Skeletal muscle tissue (tissue), 4 donors: ENCODE results near the gene RPH3AL. TPM values are rescaled to one million over a fixed set of nuclear protein-coding genes. Genes with fewer than 3 reads are reported as not detected.

Experiments
- H3K27ac ChIP-seq: one replicate; pipeline ENCODE4 v1.7.0; 2013; ENCODE audit warnings: mild to moderate bottlenecking, low read depth, low read length, inconsistent platforms
- H3K27me3 ChIP-seq, 3 donors: one replicate each; pipeline ENCODE4 v1.7.0; 2013; ENCODE audit warnings: low read length in 3 of 3; ENCODE audit not compliant: control insufficient read depth in 3 of 3, insufficient read depth in 3 of 3
- H3K36me3 ChIP-seq, 3 donors: one replicate each; pipeline ENCODE4 v1.7.0; 2013; ENCODE audit warnings: low read length in 3 of 3; ENCODE audit not compliant: control insufficient read depth in 3 of 3, insufficient read depth in 3 of 3
- H3K4me1 ChIP-seq, 3 donors: one replicate each; pipeline ENCODE4 v1.7.0; 2013; ENCODE audit warnings: low read length in 3 of 3, mild to moderate bottlenecking in 3 of 3; ENCODE audit not compliant: control insufficient read depth in 3 of 3, insufficient read depth in 3 of 3
- H3K4me3 ChIP-seq, 3 donors: one replicate each; pipeline ENCODE4 v1.7.0; 2013; ENCODE audit warnings: low read length in 3 of 3
- H3K9ac ChIP-seq, 3 donors: one replicate each; pipeline ENCODE4 v1.7.0; 2013; ENCODE audit warnings: low read length in 3 of 3, mild to moderate bottlenecking in 3 of 3, moderate library complexity in 2 of 3, low read depth in 1 of 3
- H3K9me3 ChIP-seq, 3 donors: one replicate each; pipeline ENCODE4 v1.7.0; 2013; ENCODE audit warnings: low read length in 3 of 3; ENCODE audit not compliant: control insufficient read depth in 3 of 3
- total RNA-seq: library from RNA; depleted of rRNA; stranded (reverse); fragments of >200 nt; gene quantifications from one replicate; pipeline ENCODE4 v1.2.3, GENCODE V29; 2014
- donor health status: Osteomylitis.

RPH3AL gene
- total RNA-seq, 1 donor from 2014 or later: 1.6 TPM

DNA sequence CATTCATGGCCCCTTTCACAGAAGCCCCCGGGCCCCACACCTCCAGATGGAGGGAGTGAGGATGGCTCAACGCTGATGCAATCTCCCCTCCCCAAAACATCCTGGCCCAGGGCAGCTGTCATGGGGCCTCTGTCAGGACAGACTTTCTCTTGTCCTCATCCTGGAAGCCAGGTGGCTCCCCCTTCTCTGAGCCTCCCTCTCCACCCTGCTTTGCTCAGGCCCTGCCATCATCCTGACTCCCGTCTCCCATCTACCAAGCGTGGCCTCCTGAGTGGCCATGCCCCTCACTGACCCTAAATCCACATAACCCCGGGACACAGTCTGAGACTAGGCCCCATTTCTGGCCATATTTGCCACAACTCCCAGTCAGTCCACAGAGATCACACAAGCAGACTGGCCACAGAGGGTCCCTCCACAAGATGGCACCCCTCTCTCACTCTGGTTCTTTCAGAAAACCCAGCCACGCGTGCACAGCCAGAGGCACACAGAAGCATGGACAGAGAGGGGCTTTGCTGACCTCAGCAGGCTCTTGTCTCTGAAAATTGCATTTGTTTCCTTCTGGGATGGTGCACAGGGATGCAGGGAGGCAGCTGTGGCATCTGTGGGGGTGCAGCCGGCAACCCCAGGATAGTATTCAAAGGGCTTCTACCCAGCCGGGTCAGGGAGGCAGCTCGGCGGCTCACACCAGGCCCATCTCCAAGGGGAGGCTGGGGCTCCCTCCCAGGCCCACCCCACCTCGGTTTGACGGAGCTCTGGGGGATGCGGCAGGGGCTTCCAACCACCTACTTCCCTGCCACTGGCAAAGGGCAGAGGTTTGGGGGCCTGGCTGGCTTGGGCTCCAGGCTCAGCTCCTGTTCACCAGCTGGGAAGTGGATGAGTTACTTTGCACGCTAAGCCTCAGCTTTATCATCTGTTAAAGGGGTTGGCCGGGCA lies 188.0 kb downstream of the RPH3AL start:
- H3K4me1 ChIP-seq: no peaks in the 10 kb centered on the region
- H3K9me3 ChIP-seq: no peaks in the 10 kb centered on the region
- H3K9ac ChIP-seq: no peak overlapping the region
- no peaks in the 10 kb centered on the region for H3K36me3 ChIP-seq
- no peak overlapping the region for H3K4me3 ChIP-seq
- H3K27me3 ChIP-seq: no peaks in the 10 kb centered on the region
- no peak overlapping the region for H3K27ac ChIP-seq

DNA sequence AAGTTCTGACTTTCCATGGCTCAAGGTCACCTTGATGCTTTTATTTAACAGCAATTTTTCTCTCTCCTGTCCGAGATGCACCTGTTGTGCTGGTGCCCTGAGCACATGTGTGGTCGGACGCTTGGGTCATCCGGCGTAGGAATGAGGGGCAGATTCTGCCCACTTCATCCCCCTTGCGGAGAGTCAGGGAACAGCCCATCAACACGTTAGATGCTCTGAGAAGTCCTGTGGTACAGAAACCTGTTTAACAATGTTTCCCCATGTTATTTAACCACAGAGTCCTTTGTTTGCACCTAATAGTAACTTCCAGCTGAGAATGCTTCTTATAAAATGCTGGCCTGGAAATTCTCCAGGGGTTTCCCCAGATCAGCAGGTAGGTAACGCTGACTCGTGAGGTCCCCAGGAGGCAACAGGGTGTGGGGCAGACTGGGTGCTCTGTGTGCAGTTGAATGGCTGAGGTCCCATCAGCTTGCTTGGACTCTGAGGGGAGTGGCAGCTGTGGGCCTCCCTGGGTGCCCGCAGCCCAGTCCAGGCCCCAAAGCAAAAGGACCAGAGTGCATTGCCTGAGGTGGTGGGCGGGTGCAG lies 189.0 kb downstream of the RPH3AL start:
- Histone ChIP-seq H3K9ac (no peak overlapping the region), H3K4me1 (no peaks in the 10 kb centered on the region), H3K4me3 (no peak overlapping the region), H3K27ac (no peak overlapping the region), H3K27me3 (no peaks in the 10 kb centered on the region), H3K36me3 (no peaks in the 10 kb centered on the region), H3K9me3 (no peaks in the 10 kb centered on the region)

DNA sequence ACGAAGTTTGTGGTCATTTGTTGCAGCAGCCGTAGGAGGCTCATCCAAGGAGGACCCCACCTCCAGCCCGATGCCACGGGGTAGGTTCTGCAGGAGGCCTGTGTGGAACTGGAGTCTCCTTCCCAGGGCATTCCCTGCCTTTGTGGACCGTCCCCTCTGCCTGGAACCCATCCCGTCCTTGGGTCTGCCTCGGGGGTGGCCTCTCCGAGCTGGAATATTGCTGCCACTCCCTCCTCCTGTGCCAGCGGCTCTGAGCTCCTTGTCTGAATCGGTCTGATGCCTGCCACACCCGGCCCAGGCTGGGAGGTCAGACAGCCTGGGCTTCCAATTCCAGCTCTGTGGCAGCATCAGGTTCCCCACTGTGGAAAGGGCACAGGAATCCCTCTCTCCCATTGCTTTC lies 189.9 kb downstream of the RPH3AL start:
- Histone ChIP-seq H3K4me1 (no peaks in the 10 kb centered on the region), H3K27ac (no peak overlapping the region), H3K9me3 (no peaks in the 10 kb centered on the region)

More for the DNA sequence above, 189.9 kb downstream of the RPH3AL start:
- Histone ChIP-seq H3K36me3 (no peaks in the 10 kb centered on the region), H3K4me3 (no peak overlapping the region), H3K9ac (no peak overlapping the region), H3K27me3 (peaks cover 0 to 3% (median 0%) of the 10 kb centered on the region in 3 donors)

Other genes starting within 250 kb of the RPH3AL start
- gene SCGB1C2, start 215.2 kb downstream of the RPH3AL start, total RNA-seq: not detected
- 2.1 TPM for gene DOC2B, start 171.2 kb downstream of the RPH3AL start, total RNA-seq
- 25.6 TPM for gene RFLNB, start 93.1 kb upstream of the RPH3AL start, total RNA-seq